ENCODE measurements around the gene IGFLR1.

DNA sequence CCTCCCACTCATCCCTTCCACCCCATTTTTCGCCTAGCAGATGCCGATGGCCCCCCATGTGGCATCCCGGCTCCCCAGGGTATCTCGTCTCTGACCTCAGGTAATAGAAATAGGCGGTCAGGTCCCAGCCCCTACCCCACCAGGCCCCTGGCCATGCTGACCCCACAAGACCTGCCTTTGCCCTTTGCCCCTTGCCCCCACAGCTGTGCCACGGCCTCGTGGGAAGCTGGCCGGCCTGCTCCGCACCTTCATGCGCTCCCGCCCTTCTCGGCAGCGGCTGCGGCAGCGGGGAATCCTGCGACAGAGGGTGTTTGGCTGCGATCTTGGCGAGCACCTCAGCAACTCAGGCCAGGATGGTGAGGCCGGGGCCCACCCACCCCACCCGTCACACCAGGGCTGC, 38.5 kb upstream of the IGFLR1 start:
- TF ChIP-seq NR1H2 (CRISPR knock-in tag; IDR thresholded peaks at IDR 0.05) (no peak), CREB1 (CRISPR knock-in tag; IDR thresholded peaks at IDR 0.05) (no peak), ZNF263 (CRISPR knock-in tag; IDR thresholded peaks at IDR 0.05; ENCODE audit: low read depth) (no peak), ELF4 (CRISPR knock-in tag; IDR thresholded peaks at IDR 0.05; ENCODE audit: low read depth) (no peak), ZNF219 (CRISPR knock-in tag; IDR thresholded peaks at IDR 0.05; ENCODE audit: borderline replicate concordance) (no peak), FOXJ3 (CRISPR knock-in tag; IDR thresholded peaks at IDR 0.05; ENCODE audit: borderline replicate concordance) (no peak), ETV6 (CRISPR knock-in tag; IDR thresholded peaks at IDR 0.05) (no peak)
- TF ChIP-seq, protein P1, sequence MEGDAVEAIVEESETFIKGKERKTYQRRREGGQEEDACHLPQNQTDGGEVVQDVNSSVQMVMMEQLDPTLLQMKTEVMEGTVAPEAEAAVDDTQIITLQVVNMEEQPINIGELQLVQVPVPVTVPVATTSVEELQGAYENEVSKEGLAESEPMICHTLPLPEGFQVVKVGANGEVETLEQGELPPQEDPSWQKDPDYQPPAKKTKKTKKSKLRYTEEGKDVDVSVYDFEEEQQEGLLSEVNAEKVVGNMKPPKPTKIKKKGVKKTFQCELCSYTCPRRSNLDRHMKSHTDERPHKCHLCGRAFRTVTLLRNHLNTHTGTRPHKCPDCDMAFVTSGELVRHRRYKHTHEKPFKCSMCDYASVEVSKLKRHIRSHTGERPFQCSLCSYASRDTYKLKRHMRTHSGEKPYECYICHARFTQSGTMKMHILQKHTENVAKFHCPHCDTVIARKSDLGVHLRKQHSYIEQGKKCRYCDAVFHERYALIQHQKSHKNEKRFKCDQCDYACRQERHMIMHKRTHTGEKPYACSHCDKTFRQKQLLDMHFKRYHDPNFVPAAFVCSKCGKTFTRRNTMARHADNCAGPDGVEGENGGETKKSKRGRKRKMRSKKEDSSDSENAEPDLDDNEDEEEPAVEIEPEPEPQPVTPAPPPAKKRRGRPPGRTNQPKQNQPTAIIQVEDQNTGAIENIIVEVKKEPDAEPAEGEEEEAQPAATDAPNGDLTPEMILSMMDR (IDR thresholded peaks at IDR 0.05): no peak
- TF ChIP-seq, protein P2, sequence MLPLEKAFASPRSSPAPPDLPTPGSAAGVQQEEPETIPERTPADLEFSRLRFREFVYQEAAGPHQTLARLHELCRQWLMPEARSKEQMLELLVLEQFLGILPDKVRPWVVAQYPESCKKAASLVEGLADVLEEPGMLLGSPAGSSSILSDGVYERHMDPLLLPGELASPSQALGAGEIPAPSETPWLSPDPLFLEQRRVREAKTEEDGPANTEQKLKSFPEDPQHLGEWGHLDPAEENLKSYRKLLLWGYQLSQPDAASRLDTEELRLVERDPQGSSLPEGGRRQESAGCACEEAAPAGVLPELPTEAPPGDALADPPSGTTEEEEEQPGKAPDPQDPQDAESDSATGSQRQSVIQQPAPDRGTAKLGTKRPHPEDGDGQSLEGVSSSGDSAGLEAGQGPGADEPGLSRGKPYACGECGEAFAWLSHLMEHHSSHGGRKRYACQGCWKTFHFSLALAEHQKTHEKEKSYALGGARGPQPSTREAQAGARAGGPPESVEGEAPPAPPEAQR (CRISPR knock-in tag; IDR thresholded peaks at IDR 0.05): no peak
- TF ChIP-seq, protein P3, sequence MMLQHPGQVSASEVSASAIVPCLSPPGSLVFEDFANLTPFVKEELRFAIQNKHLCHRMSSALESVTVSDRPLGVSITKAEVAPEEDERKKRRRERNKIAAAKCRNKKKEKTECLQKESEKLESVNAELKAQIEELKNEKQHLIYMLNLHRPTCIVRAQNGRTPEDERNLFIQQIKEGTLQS (CRISPR knock-in tag; conservative IDR thresholded peaks at IDR 0.05): no peak
- TF ChIP-seq, protein P4, sequence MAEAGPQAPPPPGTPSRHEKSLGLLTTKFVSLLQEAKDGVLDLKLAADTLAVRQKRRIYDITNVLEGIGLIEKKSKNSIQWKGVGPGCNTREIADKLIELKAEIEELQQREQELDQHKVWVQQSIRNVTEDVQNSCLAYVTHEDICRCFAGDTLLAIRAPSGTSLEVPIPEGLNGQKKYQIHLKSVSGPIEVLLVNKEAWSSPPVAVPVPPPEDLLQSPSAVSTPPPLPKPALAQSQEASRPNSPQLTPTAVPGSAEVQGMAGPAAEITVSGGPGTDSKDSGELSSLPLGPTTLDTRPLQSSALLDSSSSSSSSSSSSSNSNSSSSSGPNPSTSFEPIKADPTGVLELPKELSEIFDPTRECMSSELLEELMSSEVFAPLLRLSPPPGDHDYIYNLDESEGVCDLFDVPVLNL (CRISPR knock-in tag; IDR thresholded peaks at IDR 0.05; ENCODE audit: borderline replicate concordance, low read depth): no peak
- TF ChIP-seq, protein P5, sequence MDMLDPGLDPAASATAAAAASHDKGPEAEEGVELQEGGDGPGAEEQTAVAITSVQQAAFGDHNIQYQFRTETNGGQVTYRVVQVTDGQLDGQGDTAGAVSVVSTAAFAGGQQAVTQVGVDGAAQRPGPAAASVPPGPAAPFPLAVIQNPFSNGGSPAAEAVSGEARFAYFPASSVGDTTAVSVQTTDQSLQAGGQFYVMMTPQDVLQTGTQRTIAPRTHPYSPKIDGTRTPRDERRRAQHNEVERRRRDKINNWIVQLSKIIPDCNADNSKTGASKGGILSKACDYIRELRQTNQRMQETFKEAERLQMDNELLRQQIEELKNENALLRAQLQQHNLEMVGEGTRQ (CRISPR knock-in tag; IDR thresholded peaks at IDR 0.05): no peak
